Mucosa of descending colon (tissue), 3 donors: ENCODE results near the gene SAMHD1. TPM values are rescaled to one million over a fixed set of nuclear protein-coding genes. Genes with fewer than 3 reads are reported as not detected.

Experiments used
- ATAC-seq: fragments of 200-7000 bp; cut with Tn5 transposase; one replicate; pipeline ENCODE4 v1.9.1; 2020; ENCODE audit warnings: mild to moderate bottlenecking, moderate library complexity
- DNase-seq, 3 donors: peaks; one replicate each; pipeline ENCODE4 v3.0.0-alpha.2; 2020
- H3K36me3 ChIP-seq: fragments of 200-600 bp; one replicate; pipeline ENCODE4 v1.8.0; 2021; ENCODE audit warnings: low read depth, mild to moderate bottlenecking
- H3K4me1 ChIP-seq: fragments of 200-600 bp; one replicate; pipeline ENCODE4 v1.8.0; 2021; ENCODE audit warnings: low read depth, mild to moderate bottlenecking
- H3K4me3 ChIP-seq: fragments of 200-600 bp; one replicate; pipeline ENCODE4 v1.8.0; 2021; ENCODE audit warnings: mild to moderate bottlenecking
- H3K9me3 ChIP-seq: fragments of 200-600 bp; one replicate; pipeline ENCODE4 v1.8.0; 2021; ENCODE audit warnings: mild to moderate bottlenecking
- intact Hi-C, 2 donors: fragments of 100-400 bp; cut with DNase I in 1 of 2; cut with micrococcal nuclease in 1 of 2; formaldehyde crosslinking; loops; one replicate each; pipeline versions ENCODE4 v1.11.0 to v1.11.1; 2022; cut with DNase I, micrococcal nuclease
- total RNA-seq, 3 donors: library from RNA; stranded (reverse); fragmentation: NEBNext Ultra II Directional in 2 of 3; extraction: Animal tissue kit (Norgen Biotek cat#: 25700) in 2 of 3; gene quantifications; one replicate each; pipeline versions ENCODE4 v1.2.1 to v1.2.4, GENCODE V29; 2021 to 2023
- TF ChIP-seq, protein P1 (sequence below): fragments of 200-600 bp; IDR thresholded peaks from one replicate; pipeline ENCODE4 v1.8.0; 2022; ENCODE audit warnings: antibody characterized with exemption, mild to moderate bottlenecking
- donor health status: DM: no; HTN: no; CAD: no; lungs with moderate emphysema.
- donor health status: DM: no; HTN: no; CAD: no.
- donor health status: DM: no; HTN: yes; CAD: no.

Gene SAMHD1
- total RNA-seq, 3 donors from 2014 or later = 24.1 to 110 (median 48.6) TPM

DNA sequence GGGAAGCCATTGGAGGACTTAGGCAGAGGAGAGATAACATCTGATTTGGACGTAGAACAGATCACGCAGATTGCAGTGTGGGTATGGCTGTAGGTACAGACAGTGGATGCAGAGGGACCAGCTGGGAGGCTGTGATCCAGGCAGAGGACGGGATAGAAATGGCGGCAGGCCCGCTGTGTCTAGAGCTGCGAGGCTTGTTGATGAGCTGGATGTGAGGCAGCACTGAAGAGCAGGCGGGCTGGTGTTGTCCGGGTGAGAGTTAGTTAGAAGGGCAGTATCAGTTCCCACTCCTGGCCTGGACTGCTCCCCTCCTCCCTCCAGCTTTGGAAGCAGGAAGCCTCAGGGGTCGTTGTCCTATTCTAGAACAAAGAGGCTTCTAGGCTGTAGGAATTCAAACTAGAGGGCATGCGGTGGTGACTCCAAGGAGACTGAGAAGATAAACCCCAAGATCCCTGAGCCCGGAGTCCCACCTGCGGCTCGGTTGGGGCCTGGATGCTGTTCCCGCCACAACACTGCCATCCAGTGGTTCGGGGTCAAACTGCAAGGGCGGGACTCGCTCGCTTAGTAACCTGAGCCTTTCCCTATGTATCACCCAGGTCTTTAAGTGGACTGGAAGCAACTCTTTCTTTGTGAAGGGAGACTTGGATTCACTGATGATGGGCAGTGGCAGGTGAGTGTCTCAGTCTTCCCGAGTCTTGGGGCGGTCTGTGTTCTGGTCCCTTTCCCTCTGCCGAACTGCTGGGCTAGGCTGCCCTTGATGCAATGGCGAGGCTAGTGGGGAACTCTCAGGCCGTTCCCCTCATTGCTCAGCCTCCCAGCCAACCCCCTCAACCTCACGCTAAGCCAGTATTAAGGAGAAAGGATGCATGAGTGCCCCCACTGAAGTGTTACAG, 64.4 kb downstream of the SAMHD1 start:
- Histone ChIP-seq H3K36me3 (no peaks in the 10 kb centered on the region), H3K4me1 (no peaks in the 10 kb centered on the region), H3K4me3 (no peak overlapping the region), H3K9me3 (no peaks in the 10 kb centered on the region)
- intact Hi-C loops = no loop called here
- DNase-seq = peak; percentile 78 to 92 (median 92)
- TF ChIP-seq, protein P1, sequence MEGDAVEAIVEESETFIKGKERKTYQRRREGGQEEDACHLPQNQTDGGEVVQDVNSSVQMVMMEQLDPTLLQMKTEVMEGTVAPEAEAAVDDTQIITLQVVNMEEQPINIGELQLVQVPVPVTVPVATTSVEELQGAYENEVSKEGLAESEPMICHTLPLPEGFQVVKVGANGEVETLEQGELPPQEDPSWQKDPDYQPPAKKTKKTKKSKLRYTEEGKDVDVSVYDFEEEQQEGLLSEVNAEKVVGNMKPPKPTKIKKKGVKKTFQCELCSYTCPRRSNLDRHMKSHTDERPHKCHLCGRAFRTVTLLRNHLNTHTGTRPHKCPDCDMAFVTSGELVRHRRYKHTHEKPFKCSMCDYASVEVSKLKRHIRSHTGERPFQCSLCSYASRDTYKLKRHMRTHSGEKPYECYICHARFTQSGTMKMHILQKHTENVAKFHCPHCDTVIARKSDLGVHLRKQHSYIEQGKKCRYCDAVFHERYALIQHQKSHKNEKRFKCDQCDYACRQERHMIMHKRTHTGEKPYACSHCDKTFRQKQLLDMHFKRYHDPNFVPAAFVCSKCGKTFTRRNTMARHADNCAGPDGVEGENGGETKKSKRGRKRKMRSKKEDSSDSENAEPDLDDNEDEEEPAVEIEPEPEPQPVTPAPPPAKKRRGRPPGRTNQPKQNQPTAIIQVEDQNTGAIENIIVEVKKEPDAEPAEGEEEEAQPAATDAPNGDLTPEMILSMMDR = peak; percentile 96
- ATAC-seq = peak; percentile 96

DNA sequence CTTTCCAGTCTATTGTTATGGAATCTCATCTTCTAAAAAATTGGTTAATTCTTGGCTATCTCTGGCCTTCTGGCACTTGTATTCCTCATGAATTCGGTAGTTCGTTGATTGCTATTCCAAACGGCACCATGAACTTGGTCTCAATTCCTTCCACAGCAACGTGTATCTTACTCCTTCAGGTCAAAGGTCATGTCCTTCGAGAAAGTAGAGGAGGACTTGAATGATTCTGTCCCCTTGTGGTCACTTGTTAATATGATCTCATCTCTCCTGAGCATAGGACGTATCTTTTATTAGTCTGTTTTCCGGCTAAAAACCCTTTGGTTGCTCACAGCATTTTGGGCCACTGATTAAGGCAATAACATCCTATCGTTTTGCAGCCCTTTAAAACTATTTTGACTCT, 66.2 kb downstream of the SAMHD1 start:
- Histone ChIP-seq H3K4me1 (no peaks in the 10 kb centered on the region), H3K4me3 (no peak overlapping the region), H3K36me3 (no peaks in the 10 kb centered on the region), H3K9me3 (no peaks in the 10 kb centered on the region)
- DNase-seq = no peak
- TF ChIP-seq, protein P1 = no peak
- ATAC-seq = no peak
- intact Hi-C loops = no loop called here

DNA sequence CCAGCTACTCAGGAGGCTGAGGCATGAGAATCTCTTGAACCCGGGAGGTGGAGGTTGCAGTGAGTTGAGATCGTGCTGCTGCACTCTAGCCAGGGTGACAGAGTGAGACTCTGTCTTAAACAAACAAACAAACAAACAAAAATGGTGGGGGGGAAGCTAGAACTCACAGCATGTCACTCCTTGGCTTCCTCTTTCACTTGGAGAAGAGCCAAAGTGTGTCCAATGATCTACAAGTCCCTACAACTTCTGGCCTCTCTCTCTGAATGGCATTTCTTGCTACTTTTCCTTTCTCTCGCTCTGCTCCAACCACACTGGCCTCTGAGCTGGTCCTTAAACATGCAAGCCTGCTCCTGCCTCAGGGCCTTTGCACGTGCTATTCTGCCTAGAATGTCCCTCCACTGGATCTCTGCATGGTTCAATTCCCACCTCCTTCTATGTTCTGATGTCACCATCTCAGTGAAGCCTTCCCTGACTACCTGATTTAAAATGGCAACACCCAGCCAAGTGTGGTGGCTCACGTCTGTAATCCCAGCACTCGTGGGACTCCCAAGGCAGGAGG, 67.5 kb downstream of the SAMHD1 start:
- ATAC-seq (no peak), DNase-seq (no peak)
- Histone ChIP-seq H3K9me3 (no peaks in the 10 kb centered on the region), H3K36me3 (no peaks in the 10 kb centered on the region), H3K4me1 (no peaks in the 10 kb centered on the region), H3K4me3 (no peak overlapping the region)
- TF ChIP-seq, protein P1 = no peak
- intact Hi-C loops = no loop called here

DNA sequence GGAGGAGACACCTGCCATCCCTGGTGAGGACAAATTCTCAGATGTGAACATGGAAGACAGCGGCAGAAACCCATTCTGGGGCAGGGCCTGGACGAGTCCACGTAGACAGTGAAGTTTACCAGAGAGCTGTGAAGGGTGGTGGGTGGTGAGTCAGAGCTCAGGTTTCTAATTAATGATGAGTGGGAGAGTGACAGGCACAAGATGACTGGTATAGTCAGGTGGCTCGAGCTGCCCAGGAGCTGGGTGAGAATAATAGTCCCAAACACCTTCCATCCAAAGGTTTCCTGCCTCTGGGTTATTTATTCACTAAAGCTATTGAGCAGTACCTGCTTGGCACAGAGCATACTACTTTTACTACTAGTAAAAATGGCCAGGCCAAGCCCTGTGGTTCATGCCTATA, 69.6 kb downstream of the SAMHD1 start:
- intact Hi-C loops = no loop called here
- Histone ChIP-seq H3K4me3 (no peak overlapping the region), H3K4me1 (peaks cover 5% of the 10 kb centered on the region), H3K9me3 (no peaks in the 10 kb centered on the region), H3K36me3 (no peaks in the 10 kb centered on the region)
- DNase-seq (no peak), ATAC-seq (peak; percentile 85)
- TF ChIP-seq, protein P1 = no peak

DNA sequence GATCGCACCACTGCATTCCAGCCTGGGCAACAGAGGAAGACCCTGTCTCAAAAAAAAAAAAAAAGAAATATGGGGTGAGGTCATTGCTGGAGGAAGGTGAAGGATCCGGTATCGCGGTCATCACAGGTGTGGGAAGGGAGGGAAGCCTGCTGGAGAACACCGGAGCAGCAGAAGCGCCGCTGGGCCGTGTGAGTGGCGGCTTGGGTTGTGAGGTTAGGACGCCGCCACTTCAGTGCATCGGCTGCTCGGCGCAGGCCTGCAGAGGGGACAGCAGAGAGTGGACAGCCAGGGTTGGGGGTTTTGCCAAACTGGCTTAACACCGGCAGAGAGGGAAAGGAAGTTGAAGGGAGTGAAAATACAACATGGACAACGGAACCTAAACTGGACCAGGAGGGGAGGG, 70.2 kb downstream of the SAMHD1 start:
- Histone ChIP-seq H3K4me1 (peaks cover 5% of the 10 kb centered on the region), H3K36me3 (no peaks in the 10 kb centered on the region), H3K4me3 (no peak overlapping the region), H3K9me3 (no peaks in the 10 kb centered on the region)
- TF ChIP-seq, protein P1 = no peak
- intact Hi-C loops = no loop called here
- ATAC-seq = no peak
- DNase-seq = no peak
